Panc1 (cell line): Measurements from ENCODE around the gene TMEM131L. TPM values are rescaled to one million over a fixed set of nuclear protein-coding genes. Genes with fewer than 3 reads are reported as not detected.

Experiments used
- ATAC-seq: fragments of 200-7000 bp; cut with Tn5 transposase; 2 replicates; pipeline ENCODE4 v1.9.1; 2020; ENCODE audit warnings: mild to moderate bottlenecking, moderate library complexity
- BruUV-seq: library from RNA; stranded (reverse); fragments of 400-500 nt; replicated peaks from 2 replicates; lab custom pipeline; 2021; lab: Mats Ljungman, UMichigan
- CTCF ChIA-PET: fragments of 300-600 bp; sonication (Branson Sonifier 250); formaldehyde crosslinking; loops from one replicate; lab custom pipeline; 2022; ENCODE audit warnings: antibody characterized with exemption; lab: Charles Lee
- POLR2A ChIA-PET: fragments of 300-600 bp; sonication (Branson Sonifier 250); formaldehyde crosslinking; loops from one replicate; lab custom pipeline; 2022; ENCODE audit warnings: antibody characterized with exemption; lab: Charles Lee
- DNase-seq: peaks from one replicate; pipeline ENCODE4 v3.0.0-alpha.2; 2010; ENCODE audit warnings: low read depth, low spot score
- H3K27ac ChIP-seq: 2 replicates; pipeline ENCODE4 v1.5.1; 2011; ENCODE audit warnings: mild to moderate bottlenecking, low read length, inconsistent platforms
- H3K27me3 ChIP-seq: fragments of 200-500 bp; sonication (Bioruptor generic); 2 replicates; pipeline ENCODE4 v1.6.0; 2014; ENCODE audit warnings: low read length, inconsistent platforms; ENCODE audit not compliant: control insufficient read depth, insufficient read depth
- H3K36me3 ChIP-seq: fragments of 200-500 bp; sonication (Bioruptor generic); 2 replicates; pipeline ENCODE4 v1.5.1; 2014; ENCODE audit warnings: inconsistent platforms, mild to moderate bottlenecking, low read length, moderate library complexity; ENCODE audit not compliant: control insufficient read depth, insufficient read depth
- H3K4me1 ChIP-seq: 2 replicates; pipeline ENCODE4 v1.5.1; 2011; ENCODE audit warnings: inconsistent platforms, mild to moderate bottlenecking, low read length, moderate library complexity; ENCODE audit not compliant: control insufficient read depth, insufficient read depth
- H3K4me3 ChIP-seq, 2 experiments: 2 replicates each; pipeline ENCODE4 v1.5.1; 2011 to 2012; ENCODE audit warnings: low read depth in 2 of 2, low read length in 2 of 2, mild to moderate bottlenecking in 2 of 2, inconsistent platforms in 1 of 2, moderate library complexity in 1 of 2
- H3K9me3 ChIP-seq: fragments of 200-500 bp; sonication (Bioruptor generic); 2 replicates; pipeline ENCODE4 v1.5.1; 2014; ENCODE audit warnings: low read depth, mild to moderate bottlenecking, inconsistent platforms, low read length, moderate library complexity; ENCODE audit not compliant: control insufficient read depth, insufficient read depth
- POLR2AphosphoS5 ChIP-seq: IDR thresholded peaks from 2 replicates; pipeline ENCODE4 v1.6.1; 2012; ENCODE audit warnings: mild to moderate bottlenecking, low read depth, low read length, moderate library complexity
- SIN3A ChIP-seq: IDR thresholded peaks from 2 replicates; pipeline ENCODE4 v1.6.1; 2012; ENCODE audit warnings: low read depth, mild to moderate bottlenecking, low read length, moderate library complexity, borderline replicate concordance; ENCODE audit not compliant: insufficient read depth
- TCF7L2 ChIP-seq: IDR thresholded peaks from 2 replicates; pipeline ENCODE4 v1.6.1; 2011; ENCODE audit warnings: mild to moderate bottlenecking, low read depth, low read length, inconsistent platforms
- in situ Hi-C: cut with HindIII; loops from 2 replicates; pipeline ENCODE4 v1.10.0; 2016; ENCODE audit warnings: low sequenced_read_pairs, low pct_unique_long_range_greater_than_20kb
- intact Hi-C: fragments of 100-400 bp; cut with micrococcal nuclease; formaldehyde crosslinking; loops from one replicate; pipeline ENCODE4 v1.10.0; 2022; ENCODE audit not compliant: unreplicated experiment
- total RNA-seq: library from RNA; stranded (reverse); gene quantifications from one replicate; pipeline ENCODE4 v1.2.1, GENCODE V29; 2021; ENCODE audit not compliant: unreplicated experiment
- TF ChIP-seq, protein P1 (sequence below): fragments of 450-650 bp; IDR thresholded peaks from 2 replicates; pipeline ENCODE4 v1.5.1; 2017; ENCODE audit warnings: mild to moderate bottlenecking
- TF ChIP-seq, protein P2 (sequence below), 2 experiments: IDR thresholded peaks; 2 replicates each; pipeline ENCODE4 v1.6.1; 2011 to 2012; ENCODE audit warnings: low read depth in 2 of 2, control low read depth in 1 of 2, low read length in 1 of 2, mild to moderate bottlenecking in 1 of 2, moderate library complexity in 1 of 2; ENCODE audit not compliant: insufficient read depth in 1 of 2

Gene TMEM131L
- total RNA-seq, 1 experiment from 2014 or later = 13.5 TPM

DNA sequence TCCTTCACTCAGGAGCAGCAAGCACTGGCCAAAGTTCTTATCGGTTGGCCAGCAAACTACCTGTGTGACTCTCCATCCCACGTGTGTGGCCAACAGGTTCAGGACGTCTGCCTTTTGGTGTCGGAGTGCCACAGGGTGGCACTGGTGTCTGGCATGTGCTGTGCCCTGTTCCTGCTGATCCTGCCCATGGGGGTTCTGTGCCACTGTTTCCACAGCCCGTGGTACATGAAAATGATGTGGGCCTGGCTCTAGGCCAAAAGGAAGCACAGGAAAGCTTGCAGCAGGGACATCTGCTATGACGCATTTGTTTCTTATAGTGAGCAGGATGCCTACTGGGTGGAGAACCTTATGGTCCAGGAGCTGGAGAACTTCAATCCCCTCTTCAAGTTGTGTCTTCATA is 213.3 kb downstream of the TMEM131L start:
- TF ChIP-seq POLR2AphosphoS5 (no peak), TCF7L2 (no peak)
- TF ChIP-seq, protein P1, sequence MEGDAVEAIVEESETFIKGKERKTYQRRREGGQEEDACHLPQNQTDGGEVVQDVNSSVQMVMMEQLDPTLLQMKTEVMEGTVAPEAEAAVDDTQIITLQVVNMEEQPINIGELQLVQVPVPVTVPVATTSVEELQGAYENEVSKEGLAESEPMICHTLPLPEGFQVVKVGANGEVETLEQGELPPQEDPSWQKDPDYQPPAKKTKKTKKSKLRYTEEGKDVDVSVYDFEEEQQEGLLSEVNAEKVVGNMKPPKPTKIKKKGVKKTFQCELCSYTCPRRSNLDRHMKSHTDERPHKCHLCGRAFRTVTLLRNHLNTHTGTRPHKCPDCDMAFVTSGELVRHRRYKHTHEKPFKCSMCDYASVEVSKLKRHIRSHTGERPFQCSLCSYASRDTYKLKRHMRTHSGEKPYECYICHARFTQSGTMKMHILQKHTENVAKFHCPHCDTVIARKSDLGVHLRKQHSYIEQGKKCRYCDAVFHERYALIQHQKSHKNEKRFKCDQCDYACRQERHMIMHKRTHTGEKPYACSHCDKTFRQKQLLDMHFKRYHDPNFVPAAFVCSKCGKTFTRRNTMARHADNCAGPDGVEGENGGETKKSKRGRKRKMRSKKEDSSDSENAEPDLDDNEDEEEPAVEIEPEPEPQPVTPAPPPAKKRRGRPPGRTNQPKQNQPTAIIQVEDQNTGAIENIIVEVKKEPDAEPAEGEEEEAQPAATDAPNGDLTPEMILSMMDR = no peak
- no peaks in the 10 kb centered on the region for H3K36me3 ChIP-seq
- H3K27ac ChIP-seq = no peak overlapping the region
- in situ Hi-C loops = no loop called here
- POLR2A ChIA-PET = no interaction called here
- peaks cover 8% of the 10 kb centered on the region for H3K27me3 ChIP-seq
- H3K4me3 ChIP-seq = no peak overlapping the region
- CTCF ChIA-PET = no interaction called here
- no TSS peak for BruUV-seq
- ATAC-seq (no peak), DNase-seq (no peak)
- intact Hi-C loops = no loop called here
- H3K9me3 ChIP-seq = no peaks in the 10 kb centered on the region
- no peaks in the 10 kb centered on the region for H3K4me1 ChIP-seq

DNA sequence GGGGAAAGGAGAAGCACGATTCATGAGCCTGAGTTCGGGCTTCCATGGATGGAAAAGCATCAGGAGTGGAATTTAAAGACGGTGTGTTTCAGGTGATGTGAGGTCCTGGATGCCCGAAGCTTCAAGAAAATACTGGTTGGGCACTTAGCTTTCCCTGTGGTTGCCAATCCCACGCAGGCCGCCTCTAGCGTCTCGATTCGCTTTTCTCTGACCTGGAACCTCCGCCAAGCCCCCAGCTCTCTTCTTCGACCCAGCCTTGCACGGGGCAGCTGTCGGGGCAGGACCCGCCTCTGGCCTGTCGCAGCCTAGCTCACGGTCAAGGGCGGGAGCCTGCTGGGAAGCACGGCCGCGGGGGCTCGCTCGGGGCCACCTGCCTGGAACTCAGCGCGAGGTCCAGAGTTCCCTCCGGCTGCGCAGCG is 217.6 kb downstream of the TMEM131L start:
- Histone ChIP-seq H3K9me3 (no peaks in the 10 kb centered on the region), H3K27me3 (peaks cover 15% of the 10 kb centered on the region), H3K36me3 (no peaks in the 10 kb centered on the region), H3K27ac (no peak overlapping the region), H3K4me1 (no peaks in the 10 kb centered on the region), H3K4me3 (peak overlapping the region; percentile 39 to 52)
- no peak for DNase-seq
- intact Hi-C loops (no loop called here), in situ Hi-C loops (no loop called here)
- BruUV-seq = no TSS peak
- ChIA-PET CTCF (no interaction called here), POLR2A (no interaction called here)
- ATAC-seq = peak; percentile 81
- TF ChIP-seq, protein P2, sequence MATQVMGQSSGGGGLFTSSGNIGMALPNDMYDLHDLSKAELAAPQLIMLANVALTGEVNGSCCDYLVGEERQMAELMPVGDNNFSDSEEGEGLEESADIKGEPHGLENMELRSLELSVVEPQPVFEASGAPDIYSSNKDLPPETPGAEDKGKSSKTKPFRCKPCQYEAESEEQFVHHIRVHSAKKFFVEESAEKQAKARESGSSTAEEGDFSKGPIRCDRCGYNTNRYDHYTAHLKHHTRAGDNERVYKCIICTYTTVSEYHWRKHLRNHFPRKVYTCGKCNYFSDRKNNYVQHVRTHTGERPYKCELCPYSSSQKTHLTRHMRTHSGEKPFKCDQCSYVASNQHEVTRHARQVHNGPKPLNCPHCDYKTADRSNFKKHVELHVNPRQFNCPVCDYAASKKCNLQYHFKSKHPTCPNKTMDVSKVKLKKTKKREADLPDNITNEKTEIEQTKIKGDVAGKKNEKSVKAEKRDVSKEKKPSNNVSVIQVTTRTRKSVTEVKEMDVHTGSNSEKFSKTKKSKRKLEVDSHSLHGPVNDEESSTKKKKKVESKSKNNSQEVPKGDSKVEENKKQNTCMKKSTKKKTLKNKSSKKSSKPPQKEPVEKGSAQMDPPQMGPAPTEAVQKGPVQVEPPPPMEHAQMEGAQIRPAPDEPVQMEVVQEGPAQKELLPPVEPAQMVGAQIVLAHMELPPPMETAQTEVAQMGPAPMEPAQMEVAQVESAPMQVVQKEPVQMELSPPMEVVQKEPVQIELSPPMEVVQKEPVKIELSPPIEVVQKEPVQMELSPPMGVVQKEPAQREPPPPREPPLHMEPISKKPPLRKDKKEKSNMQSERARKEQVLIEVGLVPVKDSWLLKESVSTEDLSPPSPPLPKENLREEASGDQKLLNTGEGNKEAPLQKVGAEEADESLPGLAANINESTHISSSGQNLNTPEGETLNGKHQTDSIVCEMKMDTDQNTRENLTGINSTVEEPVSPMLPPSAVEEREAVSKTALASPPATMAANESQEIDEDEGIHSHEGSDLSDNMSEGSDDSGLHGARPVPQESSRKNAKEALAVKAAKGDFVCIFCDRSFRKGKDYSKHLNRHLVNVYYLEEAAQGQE (IDR thresholded peaks at IDR 0.05; ENCODE audit: insufficient read depth in 1 of 2, low read depth in 2 of 2, low read length in 1 of 2) = no peak
- no peak for TF ChIP-seq TCF7L2
- TF ChIP-seq, protein P1 = no peak
- TF ChIP-seq POLR2AphosphoS5 = no peak
- TF ChIP-seq SIN3A = no peak
